Transverse colon (tissue), 4 donors: ENCODE results near the gene MGAT5B. TPM values are rescaled to one million over a fixed set of nuclear protein-coding genes. Genes with fewer than 3 reads are reported as not detected.

Source experiments
- DNase-seq: peaks from one replicate; pipeline ENCODE4 v3.0.0-alpha.2; 2019
- H3K27ac ChIP-seq, 4 donors: fragments of 200-600 bp; sonication (generic); 2 replicates each; pipeline ENCODE4 v1.5.1; 2016 to 2018; ENCODE audit warnings: inconsistent platforms in 4 of 4
- H3K27me3 ChIP-seq: fragments of 200-600 bp; sonication (generic); 2 replicates; pipeline ENCODE4 v1.5.1; 2017; ENCODE audit warnings: inconsistent platforms
- H3K36me3 ChIP-seq, 4 donors: fragments of 200-600 bp; sonication (generic); 2 replicates each; pipeline ENCODE4 v1.5.1; 2017 to 2019; ENCODE audit warnings: inconsistent platforms in 4 of 4
- H3K4me1 ChIP-seq, 4 donors: fragments of 200-600 bp; sonication (generic); 2 replicates each; pipeline ENCODE4 v1.5.1; 2017 to 2020; ENCODE audit warnings: inconsistent platforms in 4 of 4
- H3K4me3 ChIP-seq, 4 donors: fragments of 200-600 bp; sonication (generic); 1 replicate in 1 of 4; 2 replicates in 3 of 4; pipeline versions ENCODE4 v1.5.1 to v1.6.1; 2017 to 2019; ENCODE audit warnings: inconsistent platforms in 4 of 4
- H3K9me3 ChIP-seq, 2 donors: fragments of 200-600 bp; sonication (generic); 2 replicates each; pipeline ENCODE4 v1.5.1; 2017 to 2019; ENCODE audit warnings: inconsistent platforms in 2 of 2
- CTCF ChIP-seq, 5 experiments: fragments of 200-600 bp in 3 of 5; fragments of 450-650 bp in 2 of 5; sonication (generic) in 3 of 5; IDR thresholded peaks; 1 replicate in 2 of 5; 2 replicates in 3 of 5; pipeline ENCODE4 v1.5.1; 2016 to 2017; ENCODE audit warnings: antibody characterized with exemption in 5 of 5, inconsistent platforms in 3 of 5, mild to moderate bottlenecking in 2 of 5, moderate library complexity in 1 of 5
- EP300 ChIP-seq: sonication (generic); formaldehyde crosslinking; IDR thresholded peaks from one replicate; pipeline ENCODE4 v1.6.1; 2017; ENCODE audit warnings: antibody characterized with exemption, low read depth
- POLR2A ChIP-seq: fragments of 450-650 bp; IDR thresholded peaks from one replicate; pipeline ENCODE4 v1.6.1; 2016; ENCODE audit warnings: antibody characterized with exemption, mild to moderate bottlenecking, moderate library complexity
- POLR2AphosphoS5 ChIP-seq, 3 donors: sonication (generic); formaldehyde crosslinking; IDR thresholded peaks; one replicate each; pipeline ENCODE4 v1.6.1; 2016; ENCODE audit warnings: antibody characterized with exemption in 3 of 3
- WGBS, 2 donors: methylation state at CpG; one replicate each; pipeline ENCODE4 v1.1.5; 2018; ENCODE audit warnings: low coverage in 1 of 2; 5-methylcytosine and 5-hydroxymethylcytosine counted together
- in situ Hi-C, 4 donors: fragments of 200-750 bp; cut with MboI; loops; one replicate each; pipeline versions ENCODE4 v1.15.0 to v1.15.1; 2017; ENCODE audit warnings: low sequenced_read_pairs in 3 of 4, low pct_ligation_motif_present in 1 of 4, low pct_unique_long_range_greater_than_20kb in 1 of 4
- intact Hi-C: fragments of 100-400 bp; cut with DNase I; formaldehyde crosslinking; loops from one replicate; pipeline ENCODE4 v1.15.1; 2023; ENCODE audit warnings: low total_unique reads
- total RNA-seq, 4 donors: library from RNA; depleted of rRNA; stranded (reverse); fragments of >200 nt; gene quantifications; one replicate each; pipeline ENCODE4 v1.1.0, GENCODE V29; 2016

The MGAT5B gene
- total RNA-seq, 4 donors from 2014 or later, result not detected

GRCh38 chr17:76897023-76897422, 28.8 kb downstream of the MGAT5B start:
- H3K4me1 ChIP-seq, result no peaks in the 10 kb centered on the region
- H3K27ac ChIP-seq, result no peak overlapping the region
- WGBS, 2 donors, result 75 to 100% methylated on average over 1 to 10 of the region's 10 CpGs
- H3K9me3 ChIP-seq, result no peaks in the 10 kb centered on the region
- TF ChIP-seq POLR2AphosphoS5 (IDR thresholded peaks at IDR 0.05), result no peak
- TF ChIP-seq EP300, result no peak
- TF ChIP-seq CTCF (IDR thresholded peaks at IDR 0.05), result no peak
- TF ChIP-seq POLR2A, result no peak
- no peaks in the 10 kb centered on the region for H3K27me3 ChIP-seq
- H3K4me3 ChIP-seq, result no peak overlapping the region
- in situ Hi-C loops, result no loop called here
- intact Hi-C loops, result no loop called here
- H3K36me3 ChIP-seq, result no peaks in the 10 kb centered on the region
- no peak for DNase-seq

- Histone ChIP-seq H3K27ac (no peak overlapping the region), H3K27me3 (no peaks in the 10 kb centered on the region), H3K36me3 (no peaks in the 10 kb centered on the region), H3K4me1 (no peaks in the 10 kb centered on the region), H3K9me3 (no peaks in the 10 kb centered on the region), H3K4me3 (no peak overlapping the region)
- intact Hi-C loops, result no loop called here
- WGBS, 2 donors, result 85 to 90% methylated on average over 2 to 7 of the region's 7 CpGs
- no peak for TF ChIP-seq POLR2A
- no peak for TF ChIP-seq POLR2AphosphoS5 (IDR thresholded peaks at IDR 0.05)
- no peak for TF ChIP-seq CTCF (IDR thresholded peaks at IDR 0.05)
- TF ChIP-seq EP300, result no peak
- in situ Hi-C loops, result no loop called here
- no peak for DNase-seq
These were observed 31.2 kb downstream of the MGAT5B start for GRCh38 chr17:76899414-76899813.

- TF ChIP-seq POLR2A, result no peak
- no peak for TF ChIP-seq EP300
- no peak for TF ChIP-seq POLR2AphosphoS5 (IDR thresholded peaks at IDR 0.05)
- TF ChIP-seq CTCF (IDR thresholded peaks at IDR 0.05), result no peak
- Histone ChIP-seq H3K9me3 (no peaks in the 10 kb centered on the region), H3K4me3 (no peak overlapping the region), H3K4me1 (no peaks in the 10 kb centered on the region), H3K36me3 (no peaks in the 10 kb centered on the region), H3K27ac (no peak overlapping the region), H3K27me3 (peaks cover 2% of the 10 kb centered on the region)
- DNase-seq, result no peak
- intact Hi-C loops (no loop called here), in situ Hi-C loops (no loop called here)
- 50 to 93% methylated on average over 3 to 7 of the region's 8 CpGs for WGBS, 2 donors
These were observed 32.5 kb downstream of the MGAT5B start for GRCh38 chr17:76900723-76901122.

- in situ Hi-C loops (no loop called here), intact Hi-C loops (no loop called here)
- Histone ChIP-seq H3K9me3 (no peaks in the 10 kb centered on the region), H3K27me3 (peaks cover 7% of the 10 kb centered on the region), H3K4me1 (no peaks in the 10 kb centered on the region), H3K27ac (no peak overlapping the region), H3K4me3 (no peak overlapping the region), H3K36me3 (no peaks in the 10 kb centered on the region)
- TF ChIP-seq POLR2AphosphoS5 (IDR thresholded peaks at IDR 0.05) (no peak), EP300 (no peak), CTCF (IDR thresholded peaks at IDR 0.05) (no peak), POLR2A (no peak)
- WGBS, 2 donors, result 54% methylated on average over 11 of the region's 11 CpGs; no CpG with 5 or more reads in 1 of the 2 donors
- no peak for DNase-seq
These were observed 33.5 kb downstream of the MGAT5B start for GRCh38 chr17:76901542-76902197.
